Thyroid gland (tissue), 4 donors: ENCODE measurements around the gene TNIK.

Source experiments
- POLR2A ChIP-seq, 2 donors: fragments of 450-650 bp; IDR thresholded peaks; one replicate each; pipeline ENCODE4 v1.6.1; 2017; ENCODE audit warnings: antibody characterized with exemption in 2 of 2, mild to moderate bottlenecking in 2 of 2, moderate library complexity in 1 of 2
- TF ChIP-seq, protein P1 (sequence below), 6 experiments: fragments of 200-600 bp in 3 of 6; fragments of 450-650 bp in 3 of 6; sonication (generic) in 3 of 6; IDR thresholded peaks; one replicate each; pipeline ENCODE4 v1.5.1; 2016 to 2019; ENCODE audit warnings: antibody characterized with exemption in 6 of 6, mild to moderate bottlenecking in 2 of 6, inconsistent platforms in 1 of 6, moderate library complexity in 1 of 6

DNA sequence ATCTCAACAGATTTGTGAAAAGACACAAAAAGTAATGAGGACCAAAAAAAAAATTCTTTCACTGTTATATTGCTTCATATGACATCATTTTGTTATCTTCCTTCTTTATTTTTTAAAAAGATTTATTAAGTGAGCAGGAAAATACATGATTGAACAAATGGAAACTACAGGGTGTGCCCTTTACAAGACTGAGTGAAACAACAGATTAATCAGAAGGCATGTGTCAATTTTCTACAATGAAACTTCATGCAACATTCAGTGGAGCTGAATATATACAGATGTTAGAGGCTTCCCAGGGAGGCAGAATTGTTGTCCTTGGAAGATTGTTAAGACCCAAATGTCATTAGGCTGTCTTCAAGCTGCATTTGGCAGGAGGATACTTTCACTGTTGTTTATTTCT, 405.3 kb downstream of the TNIK start:
- TF ChIP-seq, protein P1, sequence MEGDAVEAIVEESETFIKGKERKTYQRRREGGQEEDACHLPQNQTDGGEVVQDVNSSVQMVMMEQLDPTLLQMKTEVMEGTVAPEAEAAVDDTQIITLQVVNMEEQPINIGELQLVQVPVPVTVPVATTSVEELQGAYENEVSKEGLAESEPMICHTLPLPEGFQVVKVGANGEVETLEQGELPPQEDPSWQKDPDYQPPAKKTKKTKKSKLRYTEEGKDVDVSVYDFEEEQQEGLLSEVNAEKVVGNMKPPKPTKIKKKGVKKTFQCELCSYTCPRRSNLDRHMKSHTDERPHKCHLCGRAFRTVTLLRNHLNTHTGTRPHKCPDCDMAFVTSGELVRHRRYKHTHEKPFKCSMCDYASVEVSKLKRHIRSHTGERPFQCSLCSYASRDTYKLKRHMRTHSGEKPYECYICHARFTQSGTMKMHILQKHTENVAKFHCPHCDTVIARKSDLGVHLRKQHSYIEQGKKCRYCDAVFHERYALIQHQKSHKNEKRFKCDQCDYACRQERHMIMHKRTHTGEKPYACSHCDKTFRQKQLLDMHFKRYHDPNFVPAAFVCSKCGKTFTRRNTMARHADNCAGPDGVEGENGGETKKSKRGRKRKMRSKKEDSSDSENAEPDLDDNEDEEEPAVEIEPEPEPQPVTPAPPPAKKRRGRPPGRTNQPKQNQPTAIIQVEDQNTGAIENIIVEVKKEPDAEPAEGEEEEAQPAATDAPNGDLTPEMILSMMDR (IDR thresholded peaks at IDR 0.05) = no peak
- TF ChIP-seq POLR2A (IDR thresholded peaks at IDR 0.05) = no peak
